Muscle of back (tissue), 11 donors: ENCODE results near the gene SECTM1. TPM values are rescaled to one million over a fixed set of nuclear protein-coding genes. Genes with fewer than 3 reads are reported as not detected.
A peak's percentile ranks its signal among the peaks of the same experiment; 100 is the strongest.

Experiments
- DNase-seq, 3 donors: peaks; one replicate each; pipeline versions ENCODE4 v3.0.0 to v3.0.0-alpha.2; 2013
- polyA plus RNA-seq, 10 donors: library from polyadenylated mRNA; unstranded; fragments of 120-200 nt; gene quantifications; one replicate each; pipeline ENCODE4 v1.2.1, GENCODE V29; 2013; ENCODE audit not compliant: insufficient read length in 10 of 10

Gene SECTM1
- polyA plus RNA-seq, 10 donors: 2.0 to 14.6 (median 2.8) TPM

DNA sequence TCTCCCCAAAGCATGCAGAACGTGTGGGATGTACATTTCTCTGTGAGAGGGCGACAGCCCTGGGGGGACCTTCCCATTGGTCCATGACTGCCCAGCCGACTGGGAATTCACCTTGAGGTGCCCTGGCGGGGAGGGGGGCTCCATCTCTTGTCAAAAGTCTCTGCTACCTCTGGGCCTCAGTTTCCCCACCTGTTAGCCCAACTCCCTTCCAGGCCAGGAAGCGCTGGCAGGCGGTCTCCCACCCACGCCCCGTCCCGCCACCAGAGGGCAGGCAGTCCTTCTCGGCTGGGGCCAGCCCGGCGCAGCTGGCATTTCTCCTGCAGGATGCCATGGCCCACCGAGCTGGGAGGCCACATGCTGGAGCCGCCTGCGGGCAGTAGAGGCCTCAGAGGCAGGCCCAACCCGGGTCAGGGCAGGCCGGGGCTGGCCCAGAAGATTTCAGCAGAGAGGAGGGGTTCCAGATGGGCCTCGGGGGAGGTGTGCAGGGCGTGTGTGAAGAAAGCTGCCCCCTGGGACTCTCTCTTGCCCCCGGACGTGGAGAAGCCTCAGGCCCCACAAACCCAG lies 32.8 kb downstream of the SECTM1 start:
- peak; percentile 23 to 63 (median 46) for DNase-seq

DNA sequence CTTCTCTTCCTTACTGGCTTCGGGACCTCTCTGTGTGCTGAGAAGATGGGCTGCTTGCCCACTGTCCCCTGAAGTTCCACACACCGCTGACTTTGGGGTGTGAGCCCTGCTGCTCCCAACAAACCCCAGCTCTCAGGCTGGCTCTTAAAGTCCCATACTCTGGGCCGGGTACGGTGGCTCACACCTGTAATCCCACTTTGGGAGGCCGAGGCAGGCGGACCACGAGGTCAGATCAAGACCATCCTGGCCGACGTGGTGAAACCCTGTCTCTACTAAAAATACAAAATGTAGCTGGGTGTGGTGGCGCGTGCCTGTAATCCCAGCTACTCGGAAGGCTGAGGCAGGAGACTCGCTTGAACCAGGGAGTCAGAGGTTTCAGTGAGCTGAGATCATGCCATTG lies 33.3 kb downstream of the SECTM1 start:
- DNase-seq: no peak

DNA sequence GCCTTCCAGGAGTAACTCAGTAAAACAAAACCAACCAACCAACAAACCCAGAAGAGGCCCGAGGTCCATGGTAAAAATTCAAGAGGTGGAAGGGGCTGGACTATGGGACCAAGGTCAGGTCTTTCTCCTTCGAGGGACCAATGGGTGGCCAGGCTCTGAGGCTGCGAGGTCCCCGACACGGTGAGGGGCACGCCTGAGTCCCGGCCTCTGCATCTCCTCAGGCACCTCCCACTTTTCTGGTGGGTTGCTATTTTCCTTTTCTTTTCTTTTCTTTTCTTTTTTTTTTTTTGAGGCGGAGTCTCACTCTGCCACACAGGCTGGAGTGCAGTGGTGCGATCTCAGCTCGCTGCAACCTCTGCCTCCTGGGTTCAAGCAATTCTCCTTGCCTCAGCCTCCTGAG lies 34.1 kb downstream of the SECTM1 start:
- DNase-seq: no peak

DNA sequence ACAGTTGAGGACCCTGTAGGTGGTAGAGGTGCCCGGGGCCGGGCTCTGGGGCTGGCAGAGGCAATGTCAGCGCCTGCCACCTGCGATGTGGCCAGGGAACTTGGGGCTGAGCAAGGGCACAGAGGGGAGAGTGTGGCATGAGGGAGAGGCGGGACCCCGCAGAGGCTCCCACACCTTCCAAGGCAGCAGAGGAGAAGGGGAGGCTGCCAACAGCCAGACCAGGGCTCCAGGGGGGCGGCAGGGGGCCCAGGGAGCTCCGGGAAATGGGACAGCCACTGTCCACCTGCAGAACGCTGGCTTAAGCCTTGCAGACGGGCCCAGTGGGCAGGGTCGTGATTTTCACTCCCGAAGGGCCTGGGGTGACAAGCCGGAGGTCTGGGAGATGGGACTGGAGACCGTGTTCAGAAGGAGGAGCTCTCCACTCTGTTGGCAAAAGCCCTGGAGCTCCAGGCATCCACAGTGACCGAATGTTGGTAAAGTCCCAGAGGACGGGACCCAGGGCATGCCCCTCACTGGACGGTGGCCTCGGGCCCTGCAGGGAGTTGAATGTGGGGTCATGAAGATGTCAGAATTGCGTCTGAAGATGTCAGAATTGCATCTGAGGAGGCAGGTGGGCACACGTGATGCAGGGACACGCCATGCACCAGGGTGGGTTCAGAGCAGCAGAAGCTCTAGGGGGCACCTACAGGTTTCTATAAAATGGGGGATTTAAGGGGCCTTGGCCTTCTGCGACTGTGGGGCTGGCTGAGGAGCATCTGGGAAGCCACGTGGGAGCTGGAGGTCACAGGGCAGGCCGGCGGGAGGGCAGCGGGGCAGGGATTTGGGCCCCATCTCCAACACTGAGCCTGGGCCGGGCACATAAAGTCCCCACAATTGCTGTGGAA lies 34.8 kb downstream of the SECTM1 start:
- DNase-seq: no peak

DNA sequence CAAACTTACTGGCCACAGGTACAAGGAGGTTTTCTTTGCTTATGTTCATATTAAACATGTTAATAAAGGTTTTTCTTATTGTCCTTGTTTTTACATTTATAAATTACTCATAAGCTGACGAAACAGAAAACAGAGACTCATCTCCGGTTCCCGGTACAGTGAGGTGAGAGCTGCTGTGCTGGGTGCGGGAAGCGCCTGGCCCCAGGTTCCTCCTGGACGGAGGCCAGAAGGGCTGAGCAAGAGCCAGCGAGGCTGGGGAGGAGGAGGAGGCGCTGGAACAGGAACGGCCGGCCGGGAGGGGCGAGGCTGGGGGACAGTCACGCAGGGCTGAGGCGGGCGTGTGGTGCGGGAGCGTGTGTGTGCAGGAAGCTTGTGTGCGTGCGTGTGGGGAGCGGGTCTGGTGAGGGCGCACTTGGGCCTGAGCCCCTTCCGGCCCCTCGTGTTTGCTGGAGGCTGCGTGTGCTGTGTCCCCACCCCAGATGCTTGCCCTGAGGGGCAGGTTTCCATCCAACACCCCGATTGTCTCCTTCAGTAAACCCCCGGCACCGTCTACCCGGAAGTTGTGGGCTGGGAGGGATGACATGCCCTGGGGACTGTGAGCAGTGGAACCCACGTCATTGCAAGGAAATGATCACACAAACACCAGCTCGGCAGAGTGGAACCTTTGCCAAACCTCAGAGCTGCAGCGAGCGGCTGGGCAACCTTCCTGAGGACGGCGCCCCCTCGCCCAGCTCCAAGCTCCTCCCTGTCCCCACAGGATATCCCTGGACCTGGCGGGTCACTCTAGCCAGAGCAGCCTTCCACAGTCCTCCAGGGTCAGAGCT lies 35.6 kb downstream of the SECTM1 start:
- peak; percentile 75 to 87 (median 78) for DNase-seq

DNA sequence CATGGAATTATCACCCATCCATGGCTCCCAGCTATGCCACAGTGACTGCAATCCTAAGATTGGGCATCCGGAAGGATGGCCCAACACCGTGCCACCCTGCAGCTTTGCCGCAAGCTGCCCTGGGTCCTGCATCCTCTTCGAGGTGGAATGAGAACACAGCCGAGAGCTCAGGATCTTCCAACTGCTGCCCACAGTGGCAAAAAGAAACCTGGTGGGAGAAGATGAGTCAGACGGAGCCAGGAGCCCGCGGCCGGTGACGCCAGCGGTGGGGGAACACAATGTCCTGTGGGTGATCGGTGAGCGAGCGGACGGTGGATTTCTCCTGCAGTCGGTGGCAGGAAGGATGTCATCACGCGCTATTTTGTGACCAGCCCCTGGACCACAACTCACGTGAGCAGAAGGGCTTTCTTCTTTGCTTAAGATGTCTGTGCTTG lies 36.3 kb downstream of the SECTM1 start:
- DNase-seq: peak in 1 of 3 donors; percentile 61

DNA sequence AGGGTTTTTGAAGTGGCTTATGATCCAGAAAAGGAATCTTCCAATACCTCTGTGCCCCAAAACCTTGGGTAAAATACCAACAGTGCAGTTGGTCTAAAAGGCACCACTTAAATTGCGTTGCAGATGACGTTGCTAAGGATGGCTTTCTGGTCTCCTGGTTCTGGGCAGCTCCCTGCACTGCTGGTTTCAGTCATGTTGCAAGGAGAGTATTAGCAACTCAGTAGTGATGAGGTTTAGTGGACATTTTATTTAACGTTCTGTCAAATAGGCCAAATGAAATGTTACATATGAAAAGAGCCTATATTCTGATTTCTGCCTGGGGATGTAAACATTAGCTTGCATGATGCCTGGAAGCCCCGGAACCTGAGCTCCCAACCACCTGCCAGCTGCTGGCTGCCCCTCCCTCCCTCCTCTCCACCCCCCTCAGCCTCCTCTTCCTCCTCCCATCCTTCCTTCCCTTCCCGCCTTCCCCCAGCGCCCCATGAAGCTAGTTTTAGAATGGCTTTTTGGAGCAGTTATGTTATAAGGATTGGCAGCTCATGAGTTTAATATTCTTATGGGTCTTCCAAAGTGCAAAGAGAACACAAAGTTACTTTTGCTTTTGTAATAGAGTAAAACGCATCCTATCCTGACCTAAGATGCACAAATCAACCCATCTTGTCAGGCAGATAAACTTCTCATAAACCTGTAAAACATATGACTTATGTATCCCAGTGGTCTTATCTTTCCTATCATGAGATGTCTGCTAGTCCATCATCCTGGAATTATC lies 36.9 kb downstream of the SECTM1 start:
- DNase-seq: no peak

DNA sequence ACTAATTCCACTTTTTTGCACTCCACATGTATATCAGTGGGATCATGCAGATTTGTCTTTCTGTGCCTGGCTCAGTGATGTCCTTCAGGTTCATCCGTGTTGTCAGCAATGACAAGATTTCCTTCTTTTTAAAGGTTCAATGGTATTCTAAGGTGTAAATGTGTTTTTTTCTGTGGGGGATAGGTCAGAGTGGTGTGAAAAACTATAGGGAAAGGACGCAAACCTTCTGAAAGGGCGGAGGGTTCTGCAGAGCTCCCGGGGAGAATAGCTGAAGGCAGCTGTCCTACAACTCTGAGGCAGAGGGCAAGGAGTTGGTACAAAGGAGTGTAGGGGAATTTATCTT lies 38.1 kb downstream of the SECTM1 start:
- no peak for DNase-seq

DNA sequence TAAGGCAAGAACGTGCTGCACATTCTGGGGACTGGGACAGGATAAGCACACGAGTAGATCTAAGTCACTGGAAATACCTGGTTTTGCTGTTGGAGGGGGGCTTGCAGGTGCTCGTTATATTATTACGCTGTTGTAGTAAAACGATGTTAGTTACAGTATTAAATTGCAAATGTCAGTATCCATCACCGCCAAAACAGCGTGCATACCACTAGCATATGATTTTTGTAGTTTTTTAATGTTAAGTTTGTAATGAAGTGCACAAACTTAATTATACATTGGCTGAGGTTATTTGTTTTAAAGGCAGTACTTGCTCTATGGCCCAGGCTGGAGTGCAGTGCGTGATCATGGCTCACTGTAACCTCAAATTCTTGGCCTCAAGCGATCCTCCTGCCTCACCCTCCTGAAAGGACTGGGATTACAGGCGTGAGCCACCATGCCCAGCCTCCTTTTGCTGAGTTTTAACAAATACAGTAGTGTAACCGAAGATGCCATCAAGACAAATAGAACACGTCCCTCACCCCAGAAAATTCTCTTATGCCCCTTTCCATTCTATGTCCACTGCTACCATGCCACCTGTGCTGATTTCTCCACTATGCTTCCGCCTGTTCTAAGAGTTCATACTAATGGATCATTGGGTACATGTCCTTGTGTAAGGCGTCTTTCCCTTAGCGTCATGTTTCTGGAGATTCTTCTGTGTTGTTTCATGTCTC lies 39.3 kb downstream of the SECTM1 start:
- no peak for DNase-seq

DNA sequence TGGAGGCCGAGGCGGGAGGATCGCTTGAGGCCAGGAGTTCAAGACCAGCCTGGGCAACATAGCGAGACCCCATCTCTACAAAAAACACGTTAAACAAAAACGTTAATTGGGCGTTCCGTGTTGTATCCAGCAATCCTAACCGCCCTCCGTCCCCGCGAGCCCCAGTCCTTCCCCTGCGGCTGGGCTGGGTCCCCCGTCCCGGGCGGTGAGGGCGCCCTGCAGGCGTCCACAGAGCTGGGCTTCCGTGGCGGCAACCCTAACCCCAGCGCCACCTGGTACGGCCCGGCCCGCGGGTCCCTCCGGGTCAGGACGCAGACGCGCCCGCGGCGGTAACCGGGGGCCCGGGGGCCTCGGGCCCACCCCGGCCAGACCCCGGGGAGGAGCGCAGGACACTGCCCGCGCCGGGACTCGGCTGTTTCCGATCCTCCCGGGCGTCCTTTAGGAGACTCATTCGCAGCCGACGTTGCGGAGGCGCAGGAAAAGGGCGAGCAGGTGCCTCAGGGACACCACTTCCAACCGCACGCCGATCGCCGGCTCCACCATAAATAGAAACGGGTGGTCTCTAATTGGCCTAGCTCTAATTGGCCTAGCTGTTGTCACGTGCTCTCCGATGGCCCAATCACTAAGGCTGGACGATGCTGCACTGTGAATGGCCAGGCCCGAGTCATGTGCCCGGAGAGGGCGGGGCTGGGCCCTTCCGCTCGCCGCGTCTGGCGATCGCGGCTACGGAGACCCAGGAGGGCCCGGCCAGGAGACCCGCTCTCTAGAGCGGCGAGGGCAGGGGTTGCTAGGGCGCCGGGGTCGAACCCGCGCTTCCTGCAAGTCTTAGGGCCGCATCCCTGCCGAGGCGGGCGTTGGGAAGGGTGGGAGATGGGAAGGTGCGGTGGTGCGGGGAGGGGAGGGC lies 41.1 kb downstream of the SECTM1 start:
- peak; percentile 97 to 98 (median 98) for DNase-seq

DNA sequence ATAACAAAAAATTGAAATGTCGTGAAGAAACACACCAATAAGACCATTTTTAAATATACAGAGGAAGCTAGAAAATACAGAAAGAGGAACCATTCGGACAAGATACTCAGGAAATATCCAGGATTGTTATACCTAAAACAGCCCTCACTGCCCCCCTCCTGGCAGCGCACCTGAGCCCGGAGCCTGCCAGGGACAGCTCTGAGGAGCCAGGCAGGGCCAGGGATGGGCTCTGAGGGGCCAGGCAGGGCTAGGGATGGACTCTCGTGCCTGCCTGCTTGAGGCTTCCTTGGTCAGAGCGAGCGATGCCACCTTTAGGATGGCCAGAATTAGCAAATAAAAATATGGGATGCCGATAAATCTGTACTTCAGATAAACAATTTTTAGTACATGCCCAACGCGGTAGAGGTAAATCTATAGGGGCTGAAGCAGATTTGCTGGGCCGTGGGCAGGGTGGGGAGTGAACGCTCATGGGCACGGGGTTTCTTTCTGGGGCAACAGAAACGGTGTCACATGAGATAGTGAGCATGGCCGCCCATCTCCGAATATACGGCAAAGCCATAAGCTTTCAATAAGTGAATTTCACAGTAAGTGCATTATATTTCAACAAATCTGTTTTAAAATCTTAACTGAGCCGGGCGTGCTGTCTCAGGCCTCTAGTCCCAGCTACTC lies 41.9 kb downstream of the SECTM1 start:
- DNase-seq: no peak

DNA sequence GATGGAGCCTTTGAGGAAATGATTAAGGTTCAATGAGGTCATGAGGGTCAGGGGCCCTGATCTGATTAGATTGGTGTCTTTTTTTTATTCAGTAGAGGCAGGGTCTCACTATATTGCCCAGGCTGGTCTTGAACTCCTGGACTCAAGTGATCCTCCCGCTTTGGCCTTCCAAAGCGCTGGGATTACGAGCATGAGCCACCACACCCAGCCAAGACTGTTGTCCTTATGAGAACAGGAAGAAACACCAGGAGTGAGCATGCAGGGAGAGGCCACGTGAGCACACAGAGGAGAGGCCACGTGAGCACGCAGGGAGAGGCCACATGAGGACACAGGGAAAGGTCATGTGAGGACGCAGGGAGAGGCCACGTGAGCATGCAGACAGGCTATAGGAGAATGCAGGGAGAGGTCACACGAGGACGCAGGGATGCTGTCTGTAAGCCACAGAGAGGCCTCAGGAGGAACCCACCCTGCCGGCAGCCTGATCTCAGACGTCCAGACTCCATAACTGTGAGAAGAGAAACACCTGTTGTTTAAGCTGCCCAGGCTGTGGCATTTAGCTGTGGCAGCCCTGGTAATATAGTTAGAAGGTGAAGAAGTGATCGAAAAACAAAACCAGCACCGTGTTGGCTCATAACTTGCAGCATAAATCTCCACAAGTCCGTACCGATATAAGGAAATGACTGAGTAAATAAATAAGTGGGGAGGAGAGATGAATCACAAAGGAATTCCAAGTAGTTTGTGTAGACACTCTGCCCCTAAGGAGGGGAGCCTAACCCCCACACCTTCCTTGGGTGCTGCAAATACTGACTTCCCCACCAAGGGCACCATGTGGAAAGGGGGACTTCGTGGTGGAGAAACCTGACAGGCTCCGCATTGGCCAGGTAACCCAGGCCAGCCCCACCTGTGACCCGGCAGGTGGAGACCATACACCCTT lies 45.4 kb downstream of the SECTM1 start:
- DNase-seq: no peak

DNA sequence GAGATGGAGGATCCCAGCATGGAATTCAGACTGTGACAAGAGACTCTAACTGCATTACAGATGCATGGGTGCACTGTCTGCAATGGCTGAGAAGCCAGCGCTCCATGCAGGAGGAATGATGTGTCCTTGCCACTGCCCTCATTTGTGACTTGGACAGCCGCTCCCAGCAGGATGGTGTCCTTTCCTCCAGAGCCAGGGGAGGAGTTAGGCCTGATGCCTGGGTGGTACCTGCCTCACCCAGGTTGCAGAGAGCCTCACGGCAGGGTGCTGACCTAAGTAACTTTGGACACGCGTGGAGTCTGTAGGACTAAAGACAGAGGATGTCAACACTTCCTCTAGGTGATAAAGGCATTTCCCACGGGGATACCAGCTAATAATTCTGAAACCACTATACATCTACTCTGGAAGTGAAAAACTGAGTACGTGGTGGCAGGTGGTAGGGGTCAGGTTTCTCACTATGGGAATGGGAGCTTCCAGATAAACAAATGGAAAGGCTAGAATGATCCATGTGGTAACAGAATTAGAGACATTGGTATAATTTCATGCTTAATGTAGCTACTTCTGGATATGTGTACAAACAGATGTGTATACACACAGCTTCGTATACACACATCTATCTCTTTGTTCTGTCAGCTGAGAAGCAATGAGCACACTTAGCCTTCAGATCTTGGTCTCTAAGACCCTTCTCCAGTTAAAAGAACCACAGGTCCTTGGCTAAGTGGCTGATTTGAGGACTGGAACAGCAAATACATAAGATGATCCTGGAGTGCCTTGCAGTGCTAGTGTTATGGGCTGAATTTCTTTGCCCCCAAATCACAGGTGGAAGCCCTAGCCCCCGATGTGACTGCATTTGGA lies 46.3 kb downstream of the SECTM1 start:
- no peak for DNase-seq

DNA sequence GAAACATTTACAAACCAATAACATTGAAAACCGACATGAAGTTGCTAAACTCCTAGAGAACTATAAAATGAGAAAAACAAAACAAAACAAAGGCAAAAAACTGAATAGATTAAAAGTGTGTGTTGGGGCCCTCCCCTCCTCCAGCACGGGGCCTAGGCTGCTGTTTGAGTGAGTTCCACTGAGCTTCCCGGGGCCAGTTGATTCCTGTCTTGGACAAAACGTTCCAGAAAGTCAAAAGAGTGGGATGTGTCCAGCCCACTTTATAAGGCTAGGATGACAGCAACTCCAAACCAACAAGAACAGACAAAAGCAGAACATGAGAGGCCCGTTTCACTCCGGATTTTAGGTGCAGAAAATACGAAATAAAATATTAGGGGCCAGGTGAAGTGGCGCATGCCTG lies 48.4 kb downstream of the SECTM1 start:
- DNase-seq: no peak

DNA sequence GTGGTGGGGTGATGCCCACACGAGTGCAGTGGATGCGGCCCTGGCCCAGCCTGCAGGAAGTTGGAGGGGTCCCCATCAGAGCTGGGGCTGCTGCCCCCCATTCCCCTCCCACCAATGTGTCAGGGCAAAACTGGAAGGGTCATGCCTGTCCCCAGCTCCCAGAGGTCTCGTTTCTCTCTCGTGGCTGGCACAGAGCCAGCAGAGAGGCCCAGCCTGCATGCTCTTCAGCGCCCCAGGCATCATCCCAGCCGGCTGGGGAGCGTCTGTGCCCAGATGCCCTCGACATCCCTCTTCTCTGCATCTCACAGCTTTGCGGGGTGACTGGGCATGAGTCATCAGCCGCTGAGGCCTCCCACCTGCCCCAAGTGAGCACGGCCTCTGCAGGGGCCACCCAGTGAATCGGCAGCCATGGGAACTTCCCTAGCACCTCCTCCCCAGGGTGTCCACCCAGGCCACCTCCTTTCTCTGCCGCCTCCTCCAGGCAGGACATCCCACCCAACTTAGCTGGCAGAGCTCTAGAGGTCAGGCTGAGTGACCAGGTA lies 50.3 kb downstream of the SECTM1 start:
- DNase-seq: no peak

DNA sequence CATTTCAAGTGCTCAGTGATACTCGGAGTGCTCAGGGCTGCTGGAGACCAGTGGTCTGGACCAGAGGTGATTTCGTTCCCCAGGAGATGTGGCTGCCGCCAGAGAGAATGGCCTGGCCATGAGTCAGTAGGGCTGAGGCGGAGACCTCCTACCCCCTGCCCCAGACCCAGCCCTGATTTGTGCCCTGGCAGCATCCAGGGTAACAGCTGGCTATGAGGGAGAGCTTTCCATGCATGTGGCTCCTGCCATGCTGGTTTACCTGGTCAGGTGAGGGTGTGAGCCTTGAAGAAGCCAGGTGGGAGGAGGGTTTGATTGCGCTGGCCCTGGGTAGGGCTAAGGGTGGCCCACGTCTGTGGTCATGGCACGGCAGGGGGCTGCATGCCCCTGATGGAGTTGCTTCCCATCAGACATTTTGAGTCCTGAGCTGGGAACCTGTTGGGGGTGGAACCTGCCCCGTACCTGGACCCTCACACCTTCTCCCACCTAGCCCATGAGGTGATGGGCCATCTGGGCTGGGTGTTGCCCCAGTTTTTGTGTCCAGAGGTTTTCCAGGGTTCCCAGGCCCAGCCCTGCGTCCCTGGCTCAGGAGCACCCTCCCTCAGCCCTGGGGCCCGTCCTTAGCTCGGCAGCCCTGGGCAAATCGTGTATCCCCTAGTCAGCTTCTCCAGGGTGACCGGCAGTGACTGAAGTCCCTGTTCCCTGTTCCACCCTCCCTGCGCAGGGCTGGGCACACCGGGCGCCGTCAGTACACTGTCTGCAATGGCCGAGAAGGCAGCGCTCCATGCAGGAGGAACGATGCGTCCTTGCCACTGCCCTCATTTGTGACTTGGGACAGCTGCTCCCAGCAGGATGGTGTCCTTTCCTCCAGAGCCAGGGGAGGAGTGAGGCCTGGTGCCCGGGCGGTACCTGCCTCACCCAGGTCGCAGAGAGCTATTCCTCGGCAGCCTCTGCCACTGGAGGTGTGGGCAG lies 51.0 kb downstream of the SECTM1 start:
- DNase-seq: no peak
